Suppressor macrophage treated with lipopolysaccharide for 1 hour (primary cell): Measurements from ENCODE around the gene ALDH3A1.

Source experiments
- DNase-seq, 3 donors: peaks; one replicate each; pipeline ENCODE4 v3.0.0-alpha.2; 2020 to 2022

The ALDH3A1 gene

DNA sequence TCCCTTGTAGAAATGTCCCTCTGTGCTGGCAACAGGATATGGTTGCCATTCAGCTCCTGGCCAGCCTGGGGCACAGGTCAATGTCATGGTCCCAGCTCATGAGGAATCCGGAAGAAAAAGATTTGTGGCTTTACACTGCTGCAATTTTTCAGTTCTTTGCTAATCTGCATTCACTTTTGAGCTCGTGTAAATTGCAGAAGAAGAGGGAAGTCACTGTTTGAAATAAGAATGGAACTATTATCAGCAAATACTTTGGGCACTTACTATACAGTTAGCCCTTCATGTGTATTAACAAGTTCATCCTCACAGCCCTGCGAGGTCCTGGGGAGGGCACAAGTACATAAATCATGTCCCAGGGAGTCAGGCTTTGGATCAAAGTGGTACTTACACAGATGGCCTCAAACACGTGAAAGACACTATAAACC is 45.9 kb downstream of the ALDH3A1 start:
- no peak for DNase-seq
